Superior temporal gyrus (tissue), 1 donor: ENCODE measurements around the gene DHRSX.
A peak's percentile ranks its signal among the peaks of the same experiment; 100 is the strongest.
"Not testable (repeated sequence)": the region's sequence is repeated elsewhere in the genome, so short reads cannot be mapped to it uniquely, and the experiment has no call there.

Experiments
- DNase-seq: peaks from one replicate; pipeline ENCODE4 v3.0.0-alpha.2; 2016; ENCODE audit errors: extremely low spot score

DHRSX gene

DNA sequence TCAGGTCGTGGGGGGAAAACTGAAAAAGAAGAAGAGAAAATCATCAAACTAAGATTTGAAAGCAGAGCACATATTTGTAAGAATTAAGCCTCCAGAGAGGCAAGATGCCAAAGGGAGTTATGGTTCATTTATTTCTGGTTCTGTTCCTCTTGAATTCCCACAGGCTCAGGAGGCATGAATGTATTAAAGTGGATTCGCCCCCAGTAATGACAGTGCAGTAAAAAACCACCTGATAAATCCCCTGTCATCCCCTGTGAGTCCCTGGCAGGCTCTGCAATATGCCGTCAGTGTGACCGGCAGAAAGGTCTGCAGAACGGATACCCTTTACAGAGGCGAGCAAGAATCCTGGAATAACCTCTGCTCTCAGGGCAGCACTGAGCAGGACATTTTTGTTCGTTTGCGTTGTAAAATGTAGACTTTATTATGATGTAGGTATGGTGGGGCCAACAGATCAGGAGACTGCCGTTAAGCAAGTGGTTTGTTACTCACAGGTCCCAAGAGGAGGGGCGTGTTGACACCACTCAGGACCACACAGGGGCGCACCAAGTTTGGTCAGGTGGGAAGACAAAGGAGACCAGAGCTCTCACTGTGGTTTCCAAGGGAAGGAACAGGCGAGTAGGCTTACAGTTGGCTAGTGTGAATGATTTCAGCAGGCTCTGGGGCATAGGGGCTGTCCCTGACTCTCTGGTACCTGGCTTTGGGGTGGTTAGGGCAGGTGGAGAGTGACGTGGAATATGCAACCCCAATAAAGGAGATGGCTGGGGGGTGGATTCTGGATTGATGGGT, 75.3 kb downstream of the DHRSX start:
- DNase-seq = no peak

GRCh38 chrX:2424317-2424716, 76.5 kb downstream of the DHRSX start:
- no peak for DNase-seq

DNA sequence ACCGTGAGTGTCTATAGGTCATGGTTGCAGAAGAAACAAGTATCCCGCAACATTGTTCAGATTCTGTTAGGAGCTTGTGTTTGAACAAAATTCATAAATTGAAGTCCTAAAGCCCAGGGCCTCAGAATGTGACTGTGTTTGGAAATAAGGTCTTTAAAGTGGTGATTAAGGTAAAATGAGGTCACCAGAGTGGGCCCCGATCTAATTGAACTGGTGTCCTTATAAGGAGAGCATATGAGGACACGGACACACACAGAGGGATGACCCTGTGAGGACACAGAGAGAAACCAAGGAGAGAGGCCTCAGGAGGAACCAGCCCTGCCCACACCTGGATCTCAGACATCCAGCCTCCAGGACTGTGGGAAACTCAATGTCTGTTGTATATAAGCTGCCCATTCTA, 76.9 kb downstream of the DHRSX start:
- no peak for DNase-seq

- DNase-seq = no peak
Measured at GRCh38 chrX:2423282-2423681, 77.5 kb downstream of the DHRSX start.

DNA sequence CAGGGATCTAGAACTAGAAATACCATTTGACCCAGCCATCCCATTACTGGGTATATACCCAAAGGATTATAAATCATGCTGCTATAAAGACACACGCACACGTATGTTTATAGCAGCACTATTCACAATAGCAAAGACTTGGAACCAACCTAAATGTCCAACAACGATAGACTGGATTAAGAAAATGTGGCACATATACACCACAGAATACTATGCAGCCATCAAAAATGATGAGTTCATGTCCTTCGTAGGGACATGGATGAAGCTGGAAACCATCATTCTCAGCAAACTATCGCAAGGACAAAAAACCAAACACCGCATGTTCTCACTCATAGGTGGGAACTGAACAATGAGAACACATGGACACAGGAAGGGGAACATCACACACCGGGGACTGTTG, 81.4 kb downstream of the DHRSX start:
- not testable (repeated sequence) for DNase-seq

GRCh38 chrX:2418000-2418399, 82.8 kb downstream of the DHRSX start:
- DNase-seq = no peak

DNA sequence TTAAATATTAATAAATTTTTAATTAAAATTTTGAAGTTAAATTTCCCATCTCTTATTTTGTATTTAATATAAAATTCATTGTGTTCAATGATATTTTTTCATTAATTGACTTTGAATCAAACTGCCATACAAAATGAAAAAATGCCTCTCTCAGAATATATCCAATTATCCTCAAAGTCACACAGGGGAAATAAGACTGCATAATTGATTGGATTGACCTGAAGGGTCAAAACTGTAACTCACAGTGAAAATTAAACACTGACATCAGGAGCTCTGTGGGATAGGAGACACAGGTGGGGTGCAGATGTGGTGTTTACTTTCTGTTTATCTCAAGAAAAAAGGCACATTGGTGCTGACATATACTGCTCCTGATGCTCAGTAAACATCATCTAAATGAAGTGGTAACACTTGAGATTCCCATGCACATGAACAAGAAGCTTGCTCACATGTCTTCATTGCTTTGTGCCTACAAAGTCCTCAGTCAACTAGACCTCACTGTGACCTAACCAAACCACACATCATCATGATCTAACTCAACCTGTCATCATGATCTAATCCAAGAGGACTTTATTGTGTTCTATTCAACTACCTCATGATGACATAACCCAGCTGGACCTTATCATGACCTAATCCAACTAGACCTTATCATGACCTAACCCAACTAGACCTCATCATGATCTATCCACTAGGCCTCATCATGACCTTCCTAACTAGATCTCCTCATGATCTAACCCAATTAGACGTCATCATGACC, 83.7 kb downstream of the DHRSX start:
- DNase-seq = no peak

- no peak for DNase-seq
Measured at GRCh38 chrX:2414384-2414783, 86.4 kb downstream of the DHRSX start.

DNA sequence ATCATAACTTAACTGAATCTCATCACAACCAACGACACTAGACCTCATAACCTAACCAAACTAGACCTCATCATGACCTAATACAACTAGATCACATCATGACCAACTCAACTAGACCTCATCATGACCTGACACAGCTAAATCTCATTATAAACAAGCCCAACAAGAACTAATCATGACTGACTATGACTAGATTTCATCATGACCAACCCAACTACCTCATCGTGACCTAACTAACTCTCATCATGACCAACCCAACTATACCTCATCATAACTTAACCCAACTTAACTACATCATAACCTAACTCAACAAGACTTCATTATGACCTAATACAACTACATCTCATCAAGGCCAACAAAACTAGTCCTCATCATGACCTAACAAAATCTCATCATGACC, 86.8 kb downstream of the DHRSX start:
- no peak for DNase-seq

- no peak for DNase-seq
Measured at GRCh38 chrX:2412131-2412530, 88.6 kb downstream of the DHRSX start.

- DNase-seq = no peak
Measured at GRCh38 chrX:2410279-2411020, 90.3 kb downstream of the DHRSX start.

DNA sequence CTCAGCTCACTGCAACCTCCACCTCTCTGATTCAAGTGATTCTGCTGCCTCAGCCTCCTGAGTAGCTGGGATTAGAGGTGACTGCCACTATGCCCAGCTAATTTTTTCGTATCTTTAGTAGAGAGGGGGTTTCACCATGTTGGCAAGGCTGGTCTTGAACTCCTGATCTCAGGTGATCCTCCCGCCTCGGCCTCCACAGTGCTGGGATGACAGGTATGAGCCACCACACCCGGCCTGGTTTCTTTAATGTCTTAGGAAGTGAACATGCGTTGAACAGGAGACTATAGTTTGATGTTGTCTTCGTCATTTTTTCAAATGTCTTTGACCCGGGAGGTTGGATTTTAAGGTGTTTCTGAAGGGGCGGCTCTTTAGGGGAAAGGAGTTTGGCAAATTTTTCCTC, 91.0 kb downstream of the DHRSX start:
- DNase-seq = no peak

DNA sequence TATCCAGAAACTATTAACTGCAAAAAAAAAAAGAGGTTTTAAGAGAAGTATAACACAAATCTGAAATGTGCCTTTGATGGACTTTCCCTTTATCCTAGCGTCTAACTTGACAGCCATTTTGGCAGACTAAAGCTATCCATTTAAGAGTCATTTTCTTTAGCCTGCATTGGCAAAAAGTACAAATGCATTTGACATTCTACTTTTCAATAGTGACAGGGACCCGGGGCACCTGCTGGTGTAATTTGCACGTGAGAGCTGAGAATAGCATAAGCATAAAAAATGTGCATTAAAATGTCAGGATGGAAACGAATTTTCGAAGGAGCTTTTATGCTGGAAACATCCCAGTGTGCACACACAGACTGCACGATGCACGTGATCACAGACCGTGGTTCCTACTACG, 91.9 kb downstream of the DHRSX start:
- no peak for DNase-seq

DNA sequence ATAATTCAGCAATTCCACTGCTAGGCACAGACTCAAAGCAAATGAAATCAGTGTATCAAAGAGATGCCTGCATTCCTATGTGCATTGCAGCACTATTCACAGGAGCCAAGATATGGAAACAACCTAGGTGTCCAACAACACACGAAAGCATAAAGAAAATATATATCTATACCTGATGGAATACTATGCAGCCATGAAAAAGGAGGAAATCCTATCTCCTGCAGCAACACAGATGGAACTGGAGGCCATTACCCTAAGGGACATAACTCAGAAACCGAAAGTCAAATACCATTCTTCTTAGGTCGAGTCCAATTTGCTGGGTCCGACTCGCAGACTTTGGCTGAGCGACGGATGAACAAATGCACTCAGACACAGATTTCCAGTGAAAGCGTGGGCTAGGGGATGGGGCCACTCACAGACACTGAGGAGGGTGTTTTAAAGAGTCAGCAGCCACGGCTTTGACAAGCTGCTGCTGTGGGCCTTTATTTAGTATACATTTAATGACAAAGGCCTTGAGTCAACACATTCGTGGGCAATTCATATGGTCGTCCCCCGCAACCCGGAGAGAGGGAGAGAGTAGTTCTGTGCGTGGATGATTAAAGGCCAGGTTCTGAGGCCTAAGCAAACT, 93.8 kb downstream of the DHRSX start:
- no peak for DNase-seq

GRCh38 chrX:2404776-2405175, 96.0 kb downstream of the DHRSX start:
- DNase-seq = no peak

DNA sequence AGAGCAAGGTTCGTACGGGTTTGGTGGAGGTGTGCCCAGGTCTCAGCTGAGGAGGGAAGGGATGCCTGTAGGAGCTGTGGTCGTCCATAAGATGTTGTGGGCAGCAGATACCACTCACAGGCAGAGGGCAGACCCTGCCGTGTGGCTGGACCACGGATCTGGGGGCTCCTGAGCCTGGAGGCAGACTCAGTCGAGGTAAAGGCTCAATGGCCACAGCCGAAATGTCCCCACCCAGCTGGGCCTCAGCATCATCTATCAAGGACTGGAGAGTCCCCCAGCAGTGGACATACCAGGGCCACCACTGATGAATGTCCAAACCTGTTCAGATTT, 98.5 kb downstream of the DHRSX start:
- DNase-seq = no peak

DNA sequence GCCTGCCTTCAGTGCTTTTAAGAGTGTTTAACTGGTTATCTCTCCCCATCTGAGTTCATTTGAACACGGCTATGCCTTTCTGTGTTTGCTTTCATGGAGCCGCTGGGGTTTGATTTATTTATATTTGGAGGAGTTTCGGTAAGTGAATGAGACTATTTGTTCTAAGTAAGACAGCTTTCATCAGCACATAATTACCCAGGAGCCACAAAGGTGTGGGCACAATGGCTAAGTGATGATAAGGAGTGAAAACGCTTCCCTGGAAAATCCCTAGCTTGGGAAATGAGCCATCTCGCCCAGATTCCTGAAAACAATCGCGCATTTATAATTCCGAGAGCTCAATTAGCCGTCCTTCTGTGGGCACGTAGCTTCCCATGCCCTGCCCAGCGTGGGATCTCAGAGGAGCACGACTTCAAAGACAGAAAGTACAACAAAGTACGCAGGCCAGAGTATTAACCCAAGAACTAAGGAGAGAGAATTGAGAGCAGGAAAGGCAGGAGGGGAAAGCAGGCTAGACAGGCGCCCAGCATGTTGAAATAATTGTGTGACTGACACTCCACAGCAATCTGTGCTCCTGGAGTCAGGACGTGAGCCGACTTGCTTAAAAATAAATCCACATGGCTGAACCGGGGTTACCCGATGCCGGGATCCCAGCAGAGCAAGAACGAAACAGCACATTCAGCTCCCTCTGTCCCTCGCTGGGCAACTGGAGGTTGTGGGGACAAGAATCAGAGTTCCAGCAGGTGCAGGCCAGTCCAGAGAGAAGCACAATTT, 99.0 kb downstream of the DHRSX start:
- DNase-seq = peak; percentile 18

DNA sequence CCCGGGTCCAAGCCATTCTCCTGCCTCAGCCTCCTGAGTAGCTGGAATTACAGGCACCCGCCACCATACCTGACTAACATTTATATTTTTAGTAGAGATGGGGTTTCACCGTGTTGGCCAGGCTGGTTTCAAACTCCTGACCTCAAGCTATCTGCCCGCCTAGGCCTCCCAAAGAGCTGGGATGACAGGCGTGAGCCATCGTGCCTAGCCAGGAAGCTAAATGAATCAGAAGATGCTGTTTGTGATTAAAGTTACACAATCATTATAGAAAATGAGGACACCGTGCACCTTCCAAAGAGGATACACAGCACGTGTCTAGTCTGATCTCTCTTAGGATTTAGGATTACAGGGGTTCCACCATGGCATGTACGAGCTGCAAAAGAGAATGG, 99.6 kb downstream of the DHRSX start:
- DNase-seq = peak; percentile 10

- no peak for DNase-seq
Measured at GRCh38 chrX:2398064-2398656, 102.6 kb downstream of the DHRSX start.

DNA sequence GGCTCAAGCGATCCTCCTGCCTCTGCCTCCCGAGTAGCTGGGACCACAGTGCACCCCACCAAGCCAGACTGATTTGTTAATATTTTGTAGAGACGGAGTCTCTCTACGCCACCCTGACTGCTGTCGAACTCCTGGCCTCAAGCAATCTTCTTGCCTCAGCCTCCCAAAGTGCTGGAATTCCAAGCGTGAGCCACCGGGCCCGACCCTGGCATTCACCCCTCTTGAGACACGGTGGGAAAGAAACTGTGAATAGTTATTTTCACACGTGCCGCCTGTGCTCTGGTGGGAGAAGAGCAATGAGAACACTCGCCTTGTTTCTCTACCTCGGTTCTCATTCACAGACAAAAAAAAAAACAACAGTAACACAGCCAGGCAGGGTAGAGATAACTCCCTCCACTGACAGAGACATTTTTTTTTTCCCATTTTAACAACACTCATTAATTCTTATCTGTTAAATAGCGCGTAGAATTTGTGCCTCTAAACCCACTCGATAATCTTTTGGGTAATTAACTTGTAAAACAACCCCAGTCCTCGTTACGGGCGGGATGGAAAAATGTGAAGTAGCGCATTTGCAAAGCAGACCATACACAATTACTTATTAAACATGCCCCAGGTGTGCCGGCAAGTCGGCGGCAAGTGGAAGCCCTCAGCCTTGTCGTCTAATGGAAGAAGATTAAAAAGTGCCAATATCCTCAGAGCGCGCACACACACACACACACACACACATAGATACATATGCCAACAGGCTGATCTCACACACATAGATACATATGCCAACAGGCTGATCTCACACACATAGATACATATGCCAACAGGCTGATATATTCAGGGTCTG, 103.3 kb downstream of the DHRSX start:
- no peak for DNase-seq
